ENCODE data around the gene MBNL2. TPM values are rescaled to one million over a fixed set of nuclear protein-coding genes. Genes with fewer than 3 reads are reported as not detected.

The MBNL2 gene
- total and polyA plus RNA-seq, 10 of the 15 experiments (the other 5 are each of a cell fraction or from before 2014, with no cell fraction given): 1.6 to 9.7 (median 6.7) TPM

DNA sequence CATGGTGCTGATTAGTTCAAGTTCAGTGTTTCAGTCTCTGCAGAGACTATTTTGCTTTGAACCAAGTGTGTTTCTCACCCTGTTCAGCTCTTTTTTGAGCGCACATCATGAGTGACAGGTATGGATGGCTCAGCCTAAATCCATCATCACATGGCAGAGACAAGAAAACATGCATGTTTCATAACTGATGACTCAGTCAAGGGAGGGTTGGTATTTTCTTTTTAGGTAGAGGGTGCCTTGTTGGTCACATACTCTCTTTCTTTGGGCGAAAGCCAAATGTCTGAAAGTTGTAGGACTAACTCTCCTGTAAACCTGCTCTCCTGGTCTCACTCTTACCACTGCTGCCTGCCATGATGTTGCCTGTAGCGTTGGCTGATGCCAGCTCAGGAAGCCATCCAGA is 163.7 kb downstream of the MBNL2 start:
- Histone ChIP-seq H3K9me3 (replicated peaks; ENCODE audit: control insufficient read depth, insufficient read depth, low read length) (no peaks in the 10 kb centered on the region), H3K4me1 (ENCODE audit: control insufficient read depth, insufficient read depth, low read length) (no peaks in the 10 kb centered on the region), H4K20me1 (ENCODE audit: control insufficient read depth, insufficient read depth) (no peaks in the 10 kb centered on the region), H3K27me3 (replicated peaks in 1 of 2; ENCODE audit: control insufficient read depth in 2 of 2, insufficient read depth in 2 of 2, low read length in 1 of 2) (no peaks in the 10 kb centered on the region), H3K79me2 (ENCODE audit: control insufficient read depth, insufficient read depth, low read length) (no peaks in the 10 kb centered on the region), H2AFZ (ENCODE audit: control insufficient read depth, low read depth, low read length) (no peak overlapping the region), H3K4me3 (no peak overlapping the region), H3K36me3 (ENCODE audit: control insufficient read depth in 2 of 2, insufficient read depth in 2 of 2, low read length in 1 of 2) (no peaks in the 10 kb centered on the region), H3K4me2 (ENCODE audit: control insufficient read depth, insufficient read depth) (no peak overlapping the region), H3K27ac (ENCODE audit: control insufficient read depth, insufficient read depth) (no peak overlapping the region), H3K9ac (ENCODE audit: control insufficient read depth, insufficient read depth, low read length) (no peak overlapping the region)
- no TSS peak for BruUV-seq (replicated peaks)
- ChIA-PET CTCF (interaction anchor here (1.0 kb wide), 1 partner anchor 25 kb away, joined by 4 read pairs; no protein-coding TSS in a partner anchor), POLR2A (interaction anchor here (0.6 kb wide), 1 partner anchor 12 kb away, joined by 7 read pairs; no protein-coding TSS in a partner anchor), SMC1A (ENCODE audit: uncharacterized antibody, unreplicated experiment) (interaction anchor here (0.7 kb wide), 1 partner anchor 12 kb away, joined by 3 read pairs; no protein-coding TSS in a partner anchor), RAD21 (ENCODE audit: unreplicated experiment) (no interaction called here)
- 98% methylated on average over 3 of the region's 3 CpGs for WGBS (ENCODE audit: insufficient coverage, insufficient replicate concordance, low lambda C conversion rate, missing lambda C conversion rate)
- TF ChIP-seq NR2F1 (conservative IDR thresholded peaks at IDR 0.05): no peak
- no peak for TF ChIP-seq SREBF1 (IDR thresholded peaks at IDR 0.05; ENCODE audit: low read length)
- TF ChIP-seq IKZF1 (conservative IDR thresholded peaks at IDR 0.05): no peak
- no peak for TF ChIP-seq STAT1 (conservative IDR thresholded peaks at IDR 0.05)
- no peak for TF ChIP-seq ZBED1 (IDR thresholded peaks at IDR 0.05; ENCODE audit: borderline replicate concordance)
- TF ChIP-seq CBFB (IDR thresholded peaks at IDR 0.05; ENCODE audit: low read depth): no peak
- TF ChIP-seq PAX5 (IDR thresholded peaks at IDR 0.05; ENCODE audit: borderline replicate concordance, low read depth, low read length): no peak
- TF ChIP-seq GABPA (IDR thresholded peaks at IDR 0.05; ENCODE audit: low read depth): no peak
- no peak for TF ChIP-seq TARDBP (IDR thresholded peaks at IDR 0.05; ENCODE audit: borderline replicate concordance)
- no peak for TF ChIP-seq YBX1 (IDR thresholded peaks at IDR 0.05)
- TF ChIP-seq BMI1 (IDR thresholded peaks at IDR 0.05; ENCODE audit: borderline replicate concordance): no peak
- no peak for TF ChIP-seq TCF12 (IDR thresholded peaks at IDR 0.05; ENCODE audit: low read depth, low read length)
- TF ChIP-seq CREB1 (IDR thresholded peaks at IDR 0.05; ENCODE audit: low read depth): no peak
- TF ChIP-seq CHD4 (IDR thresholded peaks at IDR 0.05): no peak
- TF ChIP-seq ZBTB4 (CRISPR knock-in tag; IDR thresholded peaks at IDR 0.05): no peak
- no peak for TF ChIP-seq YY1 (IDR thresholded peaks at IDR 0.05; ENCODE audit: low read depth, low read length)
- TF ChIP-seq BACH1 (IDR thresholded peaks at IDR 0.05; ENCODE audit: borderline replicate concordance): no peak
- TF ChIP-seq EED (IDR thresholded peaks at IDR 0.05; ENCODE audit: low read depth): no peak
- TF ChIP-seq NRF1 (conservative IDR thresholded peaks at IDR 0.05; ENCODE audit: low read depth, low read length): no peak
- ATAC-seq: no peak
- FAIRE-seq: no peak
- in situ Hi-C loops (cut with MboI) (no loop called here), intact Hi-C loops (cut with micrococcal nuclease; ENCODE audit: unreplicated experiment) (no loop called here)
- no peak for DNase-seq (ENCODE audit: low read depth, low spot score)

Measured in GM12878 (cell line).